ENCODE results near the gene ZDHHC20. TPM values are rescaled to one million over a fixed set of nuclear protein-coding genes. Genes with fewer than 3 reads are reported as not detected.

The ZDHHC20 gene, protein sequence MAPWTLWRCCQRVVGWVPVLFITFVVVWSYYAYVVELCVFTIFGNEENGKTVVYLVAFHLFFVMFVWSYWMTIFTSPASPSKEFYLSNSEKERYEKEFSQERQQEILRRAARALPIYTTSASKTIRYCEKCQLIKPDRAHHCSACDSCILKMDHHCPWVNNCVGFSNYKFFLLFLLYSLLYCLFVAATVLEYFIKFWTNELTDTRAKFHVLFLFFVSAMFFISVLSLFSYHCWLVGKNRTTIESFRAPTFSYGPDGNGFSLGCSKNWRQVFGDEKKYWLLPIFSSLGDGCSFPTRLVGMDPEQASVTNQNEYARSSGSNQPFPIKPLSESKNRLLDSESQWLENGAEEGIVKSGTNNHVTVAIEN
- polyA plus RNA-seq (2013, experiment 1 of 2), result 58.8 TPM
- 63.6 TPM for polyA plus RNA-seq (2013, experiment 2 of 2)

DNA sequence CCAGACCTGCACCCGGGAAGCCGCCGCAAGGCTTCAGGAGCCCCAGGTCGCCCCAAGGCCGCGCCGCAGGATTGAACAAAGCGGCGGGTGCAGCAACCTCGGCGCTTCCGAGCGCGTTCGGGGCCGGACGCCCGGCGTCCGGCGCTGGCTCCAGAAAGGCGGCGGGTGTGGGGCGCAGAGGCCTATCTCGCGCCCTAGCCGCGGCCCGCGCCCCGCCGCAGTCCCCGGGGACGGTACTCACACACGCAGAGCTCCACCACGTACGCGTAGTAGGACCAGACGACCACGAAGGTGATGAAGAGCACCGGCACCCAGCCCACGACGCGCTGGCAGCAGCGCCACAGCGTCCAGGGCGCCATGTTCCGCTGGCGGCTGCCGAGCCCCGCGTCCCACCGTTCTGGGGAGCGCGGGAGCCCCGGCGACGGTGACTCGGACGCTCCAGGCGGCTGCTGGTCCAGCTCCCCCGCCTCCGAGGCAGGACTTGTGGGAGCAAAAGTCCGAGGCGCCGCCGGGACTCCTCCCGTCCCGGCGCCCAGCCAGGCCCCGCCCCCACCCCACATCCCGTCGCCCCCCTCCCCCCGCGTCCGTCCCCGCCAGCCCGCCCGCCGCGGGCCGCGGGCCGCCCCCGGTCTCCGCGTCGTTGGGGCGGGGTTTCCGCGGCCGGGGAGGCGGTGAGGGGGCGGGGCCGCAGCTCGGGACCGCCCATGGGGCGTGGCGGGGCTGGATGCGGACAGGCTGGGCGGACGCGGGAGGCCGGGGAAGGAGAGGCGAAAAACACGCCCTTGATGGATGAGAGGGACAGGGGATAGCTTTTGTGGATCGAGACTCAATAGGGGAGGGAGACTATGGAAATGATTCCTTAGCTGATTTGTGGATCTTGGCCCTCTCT lies at the start of gene ZDHHC20:
Gene ZDHHC20 (minus strand): TSS at position 491 of the 889 bp plus-strand sequence. CDS start 132 bp downstream, at position 359.
- WGBS, 2 experiments (ENCODE audit: insufficient coverage in 2 of 2), result 1% methylated on average over 49 to 72 of the region's 107 CpGs

DNA sequence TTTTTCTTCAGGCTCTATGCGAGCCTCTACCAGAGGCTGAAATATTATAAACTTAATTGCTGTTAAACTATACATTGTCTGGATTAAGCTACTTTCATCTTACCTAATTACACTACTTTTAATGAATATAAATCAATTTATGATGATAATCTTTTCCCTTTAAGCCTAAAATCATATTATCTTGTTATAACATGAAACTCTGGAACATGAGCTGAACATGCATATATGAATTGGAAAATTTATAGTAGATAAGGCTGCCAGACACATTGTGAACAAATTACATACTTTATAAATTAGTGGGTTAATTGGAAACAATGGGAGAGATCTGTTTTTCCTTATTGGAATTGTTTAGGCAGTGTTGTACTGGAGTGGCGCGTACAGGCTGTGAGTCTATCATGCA lies 45.3 kb upstream of the ZDHHC20 start:
- Histone ChIP-seq H3K36me3 (ENCODE audit: control insufficient read depth, insufficient read depth, low read length) (peaks cover 14% of the 10 kb centered on the region), H3K4me1 (ENCODE audit: control insufficient read depth, insufficient read depth, low read length, poor library complexity, severe bottlenecking) (no peaks in the 10 kb centered on the region), H3K27ac (ENCODE audit: low read depth, low read length, severe bottlenecking) (no peak overlapping the region), H3K4me3 (ENCODE audit: extremely low read depth, insufficient read depth, low read length, poor library complexity, severe bottlenecking) (no peak overlapping the region), H3K9me3 (ENCODE audit: control insufficient read depth, low read length) (no peaks in the 10 kb centered on the region)
- WGBS, 2 experiments (ENCODE audit: insufficient coverage in 2 of 2), result no CpG with 5 or more reads among the region's 3 CpGs

More for the DNA sequence above, at the start of gene ZDHHC20:
- Histone ChIP-seq H3K36me3 (ENCODE audit: control insufficient read depth, insufficient read depth, low read length) (peaks cover 4% of the 10 kb centered on the region), H3K27ac (ENCODE audit: low read depth, low read length, severe bottlenecking) (peak within 1 kb of the TSS; percentile 86), H3K4me1 (ENCODE audit: control insufficient read depth, insufficient read depth, low read length, poor library complexity, severe bottlenecking) (no peaks in the 10 kb centered on the region), H3K4me3 (ENCODE audit: extremely low read depth, insufficient read depth, low read length, poor library complexity, severe bottlenecking) (peak within 1 kb of the TSS; percentile 91), H3K9me3 (ENCODE audit: control insufficient read depth, low read length) (no peaks in the 10 kb centered on the region)

DNA sequence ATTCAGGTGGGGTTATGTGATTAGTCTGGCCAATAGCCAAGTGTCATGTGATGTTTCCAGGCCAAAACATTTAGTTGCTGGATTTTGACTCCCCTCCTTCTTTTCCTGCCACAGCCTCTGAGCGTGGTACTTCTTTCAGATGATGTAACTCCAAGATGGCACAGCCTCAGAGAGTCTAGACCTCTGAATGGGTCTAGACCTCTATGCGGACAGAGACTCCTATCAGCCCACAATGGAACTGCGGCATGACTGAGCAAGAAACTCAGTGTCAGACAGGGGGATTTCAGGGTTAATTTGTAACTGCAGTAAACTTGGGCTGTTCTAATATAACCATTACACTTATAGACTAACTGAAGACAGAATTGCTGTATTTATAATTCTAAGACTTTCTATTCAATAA lies 42.6 kb upstream of the ZDHHC20 start:
- 100% methylated on average over 1 of the region's 3 CpGs; no CpG with 5 or more reads in 1 of the 2 experiments for WGBS, 2 experiments (ENCODE audit: insufficient coverage in 2 of 2)
- Histone ChIP-seq H3K4me1 (ENCODE audit: control insufficient read depth, insufficient read depth, low read length, poor library complexity, severe bottlenecking) (no peaks in the 10 kb centered on the region), H3K36me3 (ENCODE audit: control insufficient read depth, insufficient read depth, low read length) (peaks cover 6% of the 10 kb centered on the region), H3K9me3 (ENCODE audit: control insufficient read depth, low read length) (no peaks in the 10 kb centered on the region), H3K4me3 (ENCODE audit: extremely low read depth, insufficient read depth, low read length, poor library complexity, severe bottlenecking) (no peak overlapping the region), H3K27ac (ENCODE audit: low read depth, low read length, severe bottlenecking) (no peak overlapping the region)

DNA sequence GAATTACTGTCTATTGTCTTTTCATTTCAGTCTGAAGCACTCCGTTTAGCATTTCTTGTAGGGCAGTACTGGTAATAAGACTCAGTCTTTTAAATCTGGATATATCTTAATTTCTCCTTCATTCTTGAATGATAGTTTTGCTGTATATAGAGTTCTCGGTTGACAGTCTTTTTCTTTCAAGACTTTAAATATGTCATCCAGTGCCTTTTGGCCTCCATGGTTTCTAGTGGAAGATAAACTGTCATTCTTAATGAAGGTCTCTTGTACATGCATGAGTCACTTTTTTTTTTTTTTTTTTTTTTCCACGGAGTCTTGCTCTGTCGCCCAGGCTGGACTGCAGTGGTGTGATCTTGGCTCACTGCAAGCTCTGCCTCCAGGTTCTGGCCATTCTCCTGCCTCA lies 27.2 kb upstream of the ZDHHC20 start:
- WGBS, 2 experiments (ENCODE audit: insufficient coverage in 2 of 2), result 89% methylated on average over 1 of the region's 4 CpGs; no CpG with 5 or more reads in 1 of the 2 experiments
- peaks cover 12% of the 10 kb centered on the region for H3K36me3 ChIP-seq (ENCODE audit: control insufficient read depth, insufficient read depth, low read length)

DNA sequence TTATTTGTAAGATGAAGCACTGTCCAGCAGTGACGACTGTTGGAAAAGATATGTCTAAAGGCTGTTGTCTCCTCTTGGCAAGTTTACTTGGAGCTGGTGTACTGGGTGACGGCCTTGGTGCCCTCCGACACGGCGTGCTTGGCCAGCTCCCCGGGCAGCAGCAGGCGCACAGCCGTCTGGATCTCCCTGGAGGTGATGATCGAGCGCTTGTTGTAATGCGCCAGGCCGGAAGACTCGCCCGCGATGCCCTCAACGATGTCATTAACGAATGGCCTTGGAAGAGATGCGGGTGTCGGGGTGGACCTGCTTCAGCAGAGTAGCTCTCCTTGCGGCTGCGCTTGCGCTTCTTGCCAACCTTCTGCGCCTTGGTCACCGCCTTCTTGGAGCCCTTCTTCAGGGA lies 24.6 kb upstream of the ZDHHC20 start:
- Histone ChIP-seq H3K4me1 (ENCODE audit: control insufficient read depth, insufficient read depth, low read length, poor library complexity, severe bottlenecking) (no peaks in the 10 kb centered on the region), H3K4me3 (ENCODE audit: extremely low read depth, insufficient read depth, low read length, poor library complexity, severe bottlenecking) (no peak overlapping the region), H3K27ac (ENCODE audit: low read depth, low read length, severe bottlenecking) (no peak overlapping the region), H3K9me3 (ENCODE audit: control insufficient read depth, low read length) (peaks cover 4% of the 10 kb centered on the region), H3K36me3 (ENCODE audit: control insufficient read depth, insufficient read depth, low read length) (no peaks in the 10 kb centered on the region)
- 93 to 97% methylated on average over 22 to 24 of the region's 24 CpGs for WGBS, 2 experiments (ENCODE audit: insufficient coverage in 2 of 2)

More for the DNA sequence above, 27.2 kb upstream of the ZDHHC20 start:
- H3K27ac ChIP-seq (ENCODE audit: low read depth, low read length, severe bottlenecking), result no peak overlapping the region
- H3K9me3 ChIP-seq (ENCODE audit: control insufficient read depth, low read length), result peaks cover 4% of the 10 kb centered on the region
- H3K4me3 ChIP-seq (ENCODE audit: extremely low read depth, insufficient read depth, low read length, poor library complexity, severe bottlenecking), result no peak overlapping the region
- no peaks in the 10 kb centered on the region for H3K4me1 ChIP-seq (ENCODE audit: control insufficient read depth, insufficient read depth, low read length, poor library complexity, severe bottlenecking)

DNA sequence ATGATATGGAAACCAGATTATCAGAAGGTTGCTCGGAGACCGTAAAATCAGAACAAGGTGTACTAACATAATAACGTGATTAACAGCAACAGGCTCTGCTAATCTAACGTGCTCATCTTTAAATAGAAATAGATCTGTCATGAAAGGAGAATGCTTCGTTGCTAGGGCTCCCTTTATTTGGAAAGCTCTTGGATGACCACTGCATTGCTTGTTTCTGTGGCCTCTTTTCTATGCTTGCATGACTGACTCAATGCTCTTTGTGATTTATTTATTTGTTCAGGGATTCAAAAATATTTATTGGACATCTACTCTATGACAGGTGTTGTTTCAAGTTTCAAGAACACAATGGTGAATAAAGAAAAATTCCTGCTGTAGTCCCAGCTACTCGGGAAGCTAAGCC lies 22.3 kb upstream of the ZDHHC20 start:
- Histone ChIP-seq H3K36me3 (ENCODE audit: control insufficient read depth, insufficient read depth, low read length) (no peaks in the 10 kb centered on the region), H3K9me3 (ENCODE audit: control insufficient read depth, low read length) (peaks cover 3% of the 10 kb centered on the region), H3K27ac (ENCODE audit: low read depth, low read length, severe bottlenecking) (no peak overlapping the region), H3K4me1 (ENCODE audit: control insufficient read depth, insufficient read depth, low read length, poor library complexity, severe bottlenecking) (no peaks in the 10 kb centered on the region), H3K4me3 (ENCODE audit: extremely low read depth, insufficient read depth, low read length, poor library complexity, severe bottlenecking) (no peak overlapping the region)
- 84% methylated on average over 6 of the region's 6 CpGs for WGBS, 2 experiments (ENCODE audit: insufficient coverage in 2 of 2)

DNA sequence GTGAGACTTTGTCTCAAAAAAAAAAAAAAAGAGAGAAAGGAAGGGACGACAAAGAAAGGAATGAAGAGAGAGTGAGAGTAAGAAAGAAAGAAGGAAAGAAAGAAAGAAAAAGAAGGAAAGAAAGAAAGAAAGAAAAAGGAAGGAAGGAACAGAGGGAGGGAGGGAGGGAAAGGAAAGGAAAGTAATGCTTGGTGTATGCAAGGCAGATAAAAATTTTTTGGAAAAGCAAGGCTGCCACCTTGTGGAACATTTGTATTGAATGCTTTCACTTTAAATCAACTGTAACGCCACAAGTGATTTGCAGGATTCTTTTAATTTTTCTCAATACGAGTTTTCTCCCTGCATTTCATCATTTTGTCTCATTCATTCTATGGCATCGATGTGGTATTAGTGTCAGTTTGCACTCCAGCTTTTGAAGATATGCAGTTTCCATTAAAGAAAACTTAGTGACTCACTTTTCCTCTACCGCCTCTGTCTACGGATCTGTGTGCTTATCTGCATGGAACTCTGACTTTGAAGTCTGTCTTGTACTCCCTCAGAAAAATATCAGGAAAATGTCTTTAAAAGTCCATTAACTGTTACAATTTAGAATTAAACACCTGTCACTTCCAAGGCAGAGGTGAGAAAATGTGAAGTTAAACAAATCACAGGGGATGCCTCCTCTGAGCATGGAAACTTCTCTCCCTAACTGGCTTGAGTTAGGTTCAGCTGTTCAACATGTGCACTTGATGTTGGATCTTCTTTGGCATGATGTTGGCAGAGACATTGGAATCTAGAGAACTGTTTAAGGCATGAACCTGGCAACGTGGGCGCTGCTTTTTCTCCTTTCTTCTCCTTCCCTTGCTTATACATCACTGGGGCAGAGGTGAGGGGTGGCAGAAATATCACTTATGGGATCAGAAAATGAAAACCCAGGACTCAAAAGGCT lies 20.0 kb upstream of the ZDHHC20 start:
- H3K4me3 ChIP-seq (ENCODE audit: extremely low read depth, insufficient read depth, low read length, poor library complexity, severe bottlenecking), result no peak overlapping the region
- no peaks in the 10 kb centered on the region for H3K4me1 ChIP-seq (ENCODE audit: control insufficient read depth, insufficient read depth, low read length, poor library complexity, severe bottlenecking)
- H3K9me3 ChIP-seq (ENCODE audit: control insufficient read depth, low read length), result no peaks in the 10 kb centered on the region
- no peaks in the 10 kb centered on the region for H3K36me3 ChIP-seq (ENCODE audit: control insufficient read depth, insufficient read depth, low read length)
- H3K27ac ChIP-seq (ENCODE audit: low read depth, low read length, severe bottlenecking), result no peak overlapping the region
- WGBS, 2 experiments (ENCODE audit: insufficient coverage in 2 of 2), result 48 to 58% methylated on average over 3 to 4 of the region's 8 CpGs

DNA sequence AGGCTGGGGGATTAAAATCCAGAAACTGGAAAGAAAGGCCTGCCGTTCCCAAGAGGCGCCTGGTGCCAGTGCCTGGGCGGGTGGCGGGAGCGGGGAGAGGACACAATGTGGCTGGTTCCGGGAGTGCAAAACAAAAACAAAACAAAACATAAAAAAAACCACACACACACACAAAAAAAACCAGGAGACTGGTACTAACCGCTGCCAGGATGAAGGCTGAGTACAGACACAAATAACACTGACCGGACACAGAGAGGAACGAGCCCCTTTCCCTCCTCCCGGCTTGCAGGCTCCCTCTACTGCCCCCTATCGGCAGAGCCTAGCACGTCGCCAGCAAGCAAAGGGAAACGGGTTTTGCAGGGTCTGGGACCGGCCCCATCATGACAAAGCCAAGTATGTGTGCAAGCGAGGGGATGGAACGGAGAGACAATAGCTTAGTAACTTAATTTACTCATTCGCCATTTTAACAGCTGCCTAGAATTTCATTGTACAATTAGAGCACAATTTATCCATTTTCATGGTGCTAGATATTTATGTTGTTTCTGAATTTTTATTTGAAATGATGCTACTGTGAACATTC lies 17.9 kb upstream of the ZDHHC20 start:
- H3K4me3 ChIP-seq (ENCODE audit: extremely low read depth, insufficient read depth, low read length, poor library complexity, severe bottlenecking), result peak overlapping the region; percentile 14
- H3K27ac ChIP-seq (ENCODE audit: low read depth, low read length, severe bottlenecking), result no peak overlapping the region
- 4 to 13% methylated on average over 3 to 5 of the region's 18 CpGs for WGBS, 2 experiments (ENCODE audit: insufficient coverage in 2 of 2)
- H3K4me1 ChIP-seq (ENCODE audit: control insufficient read depth, insufficient read depth, low read length, poor library complexity, severe bottlenecking), result no peaks in the 10 kb centered on the region
- no peaks in the 10 kb centered on the region for H3K36me3 ChIP-seq (ENCODE audit: control insufficient read depth, insufficient read depth, low read length)
- no peaks in the 10 kb centered on the region for H3K9me3 ChIP-seq (ENCODE audit: control insufficient read depth, low read length)

DNA sequence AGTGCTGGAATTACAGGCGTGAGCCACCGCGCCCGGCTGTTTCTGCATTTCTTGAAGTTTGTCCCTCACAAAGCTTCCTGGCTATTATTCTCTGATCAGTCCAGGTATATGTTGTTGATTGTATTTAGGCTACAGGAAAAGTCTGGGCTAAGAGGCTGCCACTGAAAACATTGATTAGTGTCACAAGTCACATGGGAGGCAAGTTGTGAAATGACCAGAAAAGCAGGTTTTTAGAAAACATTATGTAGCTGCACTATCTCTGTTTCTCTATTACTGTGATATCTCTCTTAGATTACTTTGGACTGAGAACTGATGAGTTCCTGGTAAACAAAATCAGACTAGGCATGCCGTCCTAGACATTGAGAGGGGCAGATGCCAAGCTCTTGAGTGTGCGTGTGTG lies 16.0 kb upstream of the ZDHHC20 start:
- 71 to 80% methylated on average over 4 to 6 of the region's 6 CpGs for WGBS, 2 experiments (ENCODE audit: insufficient coverage in 2 of 2)
- H3K36me3 ChIP-seq (ENCODE audit: control insufficient read depth, insufficient read depth, low read length), result no peaks in the 10 kb centered on the region
- no peak overlapping the region for H3K4me3 ChIP-seq (ENCODE audit: extremely low read depth, insufficient read depth, low read length, poor library complexity, severe bottlenecking)
- H3K27ac ChIP-seq (ENCODE audit: low read depth, low read length, severe bottlenecking), result no peak overlapping the region
- no peaks in the 10 kb centered on the region for H3K4me1 ChIP-seq (ENCODE audit: control insufficient read depth, insufficient read depth, low read length, poor library complexity, severe bottlenecking)
- no peaks in the 10 kb centered on the region for H3K9me3 ChIP-seq (ENCODE audit: control insufficient read depth, low read length)

DNA sequence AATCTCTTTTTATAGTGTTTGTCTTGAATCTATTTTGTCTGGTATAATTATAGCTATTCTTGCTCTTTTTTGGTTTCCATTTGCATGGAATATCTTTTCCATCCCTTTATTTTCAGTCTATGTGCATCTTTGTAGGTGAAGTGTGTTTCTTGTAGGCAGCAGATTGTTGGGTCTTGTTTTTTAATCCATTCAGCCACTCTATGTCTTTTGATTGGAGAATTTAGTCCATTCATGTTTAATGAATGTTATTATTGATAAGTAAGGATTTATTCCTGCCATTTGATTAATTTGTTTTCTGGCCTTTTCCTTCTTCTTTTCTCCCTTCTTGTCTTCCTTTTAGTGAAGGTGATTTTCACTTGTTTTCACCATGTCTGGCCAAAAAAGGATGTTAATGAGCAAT lies 11.7 kb upstream of the ZDHHC20 start:
- H3K4me3 ChIP-seq (ENCODE audit: extremely low read depth, insufficient read depth, low read length, poor library complexity, severe bottlenecking), result no peak overlapping the region
- no peaks in the 10 kb centered on the region for H3K36me3 ChIP-seq (ENCODE audit: control insufficient read depth, insufficient read depth, low read length)
- no peaks in the 10 kb centered on the region for H3K9me3 ChIP-seq (ENCODE audit: control insufficient read depth, low read length)
- H3K27ac ChIP-seq (ENCODE audit: low read depth, low read length, severe bottlenecking), result no peak overlapping the region
- H3K4me1 ChIP-seq (ENCODE audit: control insufficient read depth, insufficient read depth, low read length, poor library complexity, severe bottlenecking), result no peaks in the 10 kb centered on the region

Data from mesodermal cell (in vitro differentiated cells).